Progenitor cell of endocrine pancreas (in vitro differentiated cells): ENCODE results near the gene LRP4. TPM values are rescaled to one million over a fixed set of nuclear protein-coding genes. Genes with fewer than 3 reads are reported as not detected.
"Not testable (repeated sequence)": the region's sequence is repeated elsewhere in the genome, so short reads cannot be mapped to it uniquely, and the experiment has no call there.

ENCODE experiments used
- DNase-seq: peaks from one replicate; pipeline ENCODE4 v3.0.0; 2021; ENCODE audit warnings: low spot score; ENCODE audit not compliant: unreplicated experiment
- H3K27ac Mint-ChIP-seq: 2 replicates; pipeline ENCODE4 v1.8.0; 2021; ENCODE audit warnings: mild to moderate bottlenecking, moderate library complexity, mixed read lengths
- H3K27me3 Mint-ChIP-seq: 2 replicates; pipeline ENCODE4 v1.8.0; 2021; ENCODE audit warnings: mixed read lengths
- H3K36me3 Mint-ChIP-seq: 2 replicates; pipeline ENCODE4 v1.8.0; 2022; ENCODE audit warnings: mixed read lengths; ENCODE audit not compliant: insufficient read depth
- H3K4me1 Mint-ChIP-seq: 2 replicates; pipeline ENCODE4 v1.8.0; 2021; ENCODE audit warnings: low read depth, mixed read lengths
- H3K4me3 Mint-ChIP-seq: 2 replicates; pipeline ENCODE4 v1.8.0; 2021; ENCODE audit warnings: low read depth, mild to moderate bottlenecking, moderate library complexity, mixed read lengths
- H3K9me3 Mint-ChIP-seq: 2 replicates; pipeline ENCODE4 v1.8.0; 2021; ENCODE audit warnings: low read depth, mixed read lengths
- long read RNA-seq: library from polyadenylated mRNA; unstranded; transcript quantifications from one replicate; pipeline ENCODE4 v2.0.0, GENCODE V29; 2020
- total RNA-seq: library from RNA; stranded (reverse); gene quantifications from 2 replicates; pipeline ENCODE4 v1.2.1, GENCODE V29; 2021
- TF ChIP-seq, protein P1 (sequence below): fragments of 200-600 bp; sonication (generic); IDR thresholded peaks from one replicate; pipeline ENCODE4 v1.5.0; 2021; ENCODE audit warnings: antibody characterized with exemption, mild to moderate bottlenecking; ENCODE audit not compliant: unreplicated experiment

Gene LRP4, protein sequence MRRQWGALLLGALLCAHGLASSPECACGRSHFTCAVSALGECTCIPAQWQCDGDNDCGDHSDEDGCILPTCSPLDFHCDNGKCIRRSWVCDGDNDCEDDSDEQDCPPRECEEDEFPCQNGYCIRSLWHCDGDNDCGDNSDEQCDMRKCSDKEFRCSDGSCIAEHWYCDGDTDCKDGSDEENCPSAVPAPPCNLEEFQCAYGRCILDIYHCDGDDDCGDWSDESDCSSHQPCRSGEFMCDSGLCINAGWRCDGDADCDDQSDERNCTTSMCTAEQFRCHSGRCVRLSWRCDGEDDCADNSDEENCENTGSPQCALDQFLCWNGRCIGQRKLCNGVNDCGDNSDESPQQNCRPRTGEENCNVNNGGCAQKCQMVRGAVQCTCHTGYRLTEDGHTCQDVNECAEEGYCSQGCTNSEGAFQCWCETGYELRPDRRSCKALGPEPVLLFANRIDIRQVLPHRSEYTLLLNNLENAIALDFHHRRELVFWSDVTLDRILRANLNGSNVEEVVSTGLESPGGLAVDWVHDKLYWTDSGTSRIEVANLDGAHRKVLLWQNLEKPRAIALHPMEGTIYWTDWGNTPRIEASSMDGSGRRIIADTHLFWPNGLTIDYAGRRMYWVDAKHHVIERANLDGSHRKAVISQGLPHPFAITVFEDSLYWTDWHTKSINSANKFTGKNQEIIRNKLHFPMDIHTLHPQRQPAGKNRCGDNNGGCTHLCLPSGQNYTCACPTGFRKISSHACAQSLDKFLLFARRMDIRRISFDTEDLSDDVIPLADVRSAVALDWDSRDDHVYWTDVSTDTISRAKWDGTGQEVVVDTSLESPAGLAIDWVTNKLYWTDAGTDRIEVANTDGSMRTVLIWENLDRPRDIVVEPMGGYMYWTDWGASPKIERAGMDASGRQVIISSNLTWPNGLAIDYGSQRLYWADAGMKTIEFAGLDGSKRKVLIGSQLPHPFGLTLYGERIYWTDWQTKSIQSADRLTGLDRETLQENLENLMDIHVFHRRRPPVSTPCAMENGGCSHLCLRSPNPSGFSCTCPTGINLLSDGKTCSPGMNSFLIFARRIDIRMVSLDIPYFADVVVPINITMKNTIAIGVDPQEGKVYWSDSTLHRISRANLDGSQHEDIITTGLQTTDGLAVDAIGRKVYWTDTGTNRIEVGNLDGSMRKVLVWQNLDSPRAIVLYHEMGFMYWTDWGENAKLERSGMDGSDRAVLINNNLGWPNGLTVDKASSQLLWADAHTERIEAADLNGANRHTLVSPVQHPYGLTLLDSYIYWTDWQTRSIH (N-terminal part only)
- total RNA-seq = 8.7 and 11.0 TPM in 2 replicates
- long read RNA-seq, partial matches to known transcripts = 0 of 1 reads
- long read RNA-seq, other reads (novel, unspliced or antisense) = 1 of 1 reads

DNA sequence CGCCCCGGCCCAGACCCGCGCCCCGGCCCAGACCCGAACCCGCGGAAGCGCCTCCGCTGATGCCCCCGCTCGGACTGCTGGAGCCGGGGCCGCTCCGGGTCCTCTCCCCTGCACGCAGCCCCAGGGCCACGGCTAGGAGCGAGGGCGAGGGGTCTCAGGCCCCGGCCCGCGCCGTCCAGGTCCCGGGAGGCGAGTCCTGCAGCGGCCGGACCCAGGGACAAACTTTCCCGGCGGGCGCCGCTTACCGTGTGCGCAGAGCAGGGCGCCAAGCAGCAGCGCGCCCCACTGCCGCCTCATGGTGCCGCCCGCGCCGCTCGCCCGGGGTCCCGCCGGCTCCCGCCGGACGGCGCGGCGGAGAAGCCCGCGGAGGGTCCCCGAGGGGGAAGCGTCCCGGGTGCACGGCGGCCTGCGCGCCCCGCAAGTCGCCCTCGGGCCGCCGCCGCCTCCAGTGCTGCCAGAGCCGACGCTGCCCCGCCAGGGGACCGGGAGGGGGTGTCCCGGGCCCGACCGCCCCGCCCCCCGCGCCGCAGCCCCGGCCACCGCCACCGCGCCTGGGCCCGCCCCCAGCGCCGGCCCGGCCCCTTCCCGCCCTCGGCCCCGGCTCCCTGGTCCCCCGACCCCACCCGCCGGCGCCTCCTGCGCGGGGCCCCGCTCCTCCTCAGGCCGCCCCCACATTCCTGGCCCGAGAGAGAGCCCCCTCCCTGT lies at the start of gene LRP4:
Gene LRP4, minus strand, starts transcription at position 468 of the 705 bp plus-strand sequence. Its CDS starts 171 bp downstream, at position 297.
- Mint-ChIP-seq H3K27ac (peak within 1 kb of the TSS; percentile 62), H3K4me3 (peak within 1 kb of the TSS; percentile 78), H3K27me3 (peaks cover 56% of the 10 kb centered on the region), H3K9me3 (no peaks in the 10 kb centered on the region), H3K36me3 (no peaks in the 10 kb centered on the region), H3K4me1 (peaks cover 10% of the 10 kb centered on the region)
- TF ChIP-seq, protein P1, sequence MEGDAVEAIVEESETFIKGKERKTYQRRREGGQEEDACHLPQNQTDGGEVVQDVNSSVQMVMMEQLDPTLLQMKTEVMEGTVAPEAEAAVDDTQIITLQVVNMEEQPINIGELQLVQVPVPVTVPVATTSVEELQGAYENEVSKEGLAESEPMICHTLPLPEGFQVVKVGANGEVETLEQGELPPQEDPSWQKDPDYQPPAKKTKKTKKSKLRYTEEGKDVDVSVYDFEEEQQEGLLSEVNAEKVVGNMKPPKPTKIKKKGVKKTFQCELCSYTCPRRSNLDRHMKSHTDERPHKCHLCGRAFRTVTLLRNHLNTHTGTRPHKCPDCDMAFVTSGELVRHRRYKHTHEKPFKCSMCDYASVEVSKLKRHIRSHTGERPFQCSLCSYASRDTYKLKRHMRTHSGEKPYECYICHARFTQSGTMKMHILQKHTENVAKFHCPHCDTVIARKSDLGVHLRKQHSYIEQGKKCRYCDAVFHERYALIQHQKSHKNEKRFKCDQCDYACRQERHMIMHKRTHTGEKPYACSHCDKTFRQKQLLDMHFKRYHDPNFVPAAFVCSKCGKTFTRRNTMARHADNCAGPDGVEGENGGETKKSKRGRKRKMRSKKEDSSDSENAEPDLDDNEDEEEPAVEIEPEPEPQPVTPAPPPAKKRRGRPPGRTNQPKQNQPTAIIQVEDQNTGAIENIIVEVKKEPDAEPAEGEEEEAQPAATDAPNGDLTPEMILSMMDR = peak; percentile 23
- peak; percentile 33 for DNase-seq

GRCh38 chr11:46967962-46968361 lies 49.6 kb upstream of the LRP4 start:
- no peaks in the 10 kb centered on the region for H3K27me3 Mint-ChIP-seq

DNA sequence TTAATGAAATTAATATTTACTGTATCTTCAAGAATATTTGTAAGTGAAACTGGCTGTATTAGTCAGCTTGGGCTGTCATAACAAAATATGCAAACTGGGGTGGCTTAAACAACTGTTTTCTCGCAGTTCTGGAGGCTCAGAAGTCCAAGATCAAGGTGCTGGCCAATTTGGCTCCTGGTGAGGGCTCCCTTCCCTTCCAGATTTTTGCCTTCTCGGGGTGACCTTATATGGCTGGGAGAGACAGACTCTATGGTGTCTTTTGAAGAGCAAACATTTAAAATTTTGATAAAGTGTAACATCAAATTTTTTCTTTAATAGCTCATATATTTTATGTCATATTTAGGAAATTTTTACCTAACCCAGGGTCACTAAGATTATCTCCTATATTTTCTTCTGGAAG lies 48.4 kb upstream of the LRP4 start:
- Mint-ChIP-seq H3K27me3 (no peaks in the 10 kb centered on the region), H3K36me3 (peaks cover 17% of the 10 kb centered on the region), H3K4me1 (no peaks in the 10 kb centered on the region), H3K9me3 (peaks cover 7% of the 10 kb centered on the region), H3K4me3 (no peak overlapping the region), H3K27ac (no peak overlapping the region)
- TF ChIP-seq, protein P1 = no peak
- no peak for DNase-seq

More at GRCh38 chr11:46967962-46968361, 49.6 kb upstream of the LRP4 start:
- Mint-ChIP-seq H3K9me3 (peaks cover 7% of the 10 kb centered on the region), H3K36me3 (peaks cover 14% of the 10 kb centered on the region), H3K4me3 (no peak overlapping the region), H3K4me1 (peaks cover 5% of the 10 kb centered on the region), H3K27ac (no peak overlapping the region)
- DNase-seq = no peak
- TF ChIP-seq, protein P1 = no peak

- H3K4me1 Mint-ChIP-seq = no peaks in the 10 kb centered on the region
- peaks cover 13% of the 10 kb centered on the region for H3K9me3 Mint-ChIP-seq
- H3K36me3 Mint-ChIP-seq = peaks cover 35% of the 10 kb centered on the region
- no peak for DNase-seq
- TF ChIP-seq, protein P1 = no peak
- H3K4me3 Mint-ChIP-seq = no peak overlapping the region
- no peak overlapping the region for H3K27ac Mint-ChIP-seq
- no peaks in the 10 kb centered on the region for H3K27me3 Mint-ChIP-seq
These were observed 45.5 kb upstream of the LRP4 start for GRCh38 chr11:46963844-46964243.

DNA sequence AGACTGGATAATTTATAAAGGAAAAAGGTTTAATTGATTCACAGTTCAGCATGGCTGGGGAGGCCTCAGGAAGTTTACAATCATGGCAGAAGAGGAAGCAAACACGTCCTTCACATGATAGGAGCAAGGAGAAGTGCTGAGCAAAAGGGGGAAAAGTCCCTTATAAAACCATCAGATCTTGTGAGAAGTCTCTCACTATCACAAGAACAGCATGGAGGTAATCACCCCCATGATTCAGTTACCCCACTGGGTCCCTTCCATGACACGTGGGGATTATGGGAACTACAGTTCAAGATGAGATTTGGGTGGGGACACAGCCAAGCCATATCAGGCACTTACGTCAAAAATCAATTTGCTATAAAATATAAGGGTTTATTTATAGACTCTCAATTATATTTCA lies 43.5 kb upstream of the LRP4 start:
- not testable (repeated sequence) for DNase-seq, H3K4me3 Mint-ChIP-seq

More for the DNA sequence above, 43.5 kb upstream of the LRP4 start:
- H3K36me3 Mint-ChIP-seq = peaks cover 43% of the 10 kb centered on the region
- not testable (repeated sequence) for H3K4me1 Mint-ChIP-seq, H3K27me3 Mint-ChIP-seq, H3K27ac Mint-ChIP-seq
- peaks cover 16% of the 10 kb centered on the region for H3K9me3 Mint-ChIP-seq
